ENCODE measurements around the gene ASIC3.

GRCh38 chr7:151017370-151017952, 30.9 kb upstream of the ASIC3 start:
- TF ChIP-seq, protein P1, sequence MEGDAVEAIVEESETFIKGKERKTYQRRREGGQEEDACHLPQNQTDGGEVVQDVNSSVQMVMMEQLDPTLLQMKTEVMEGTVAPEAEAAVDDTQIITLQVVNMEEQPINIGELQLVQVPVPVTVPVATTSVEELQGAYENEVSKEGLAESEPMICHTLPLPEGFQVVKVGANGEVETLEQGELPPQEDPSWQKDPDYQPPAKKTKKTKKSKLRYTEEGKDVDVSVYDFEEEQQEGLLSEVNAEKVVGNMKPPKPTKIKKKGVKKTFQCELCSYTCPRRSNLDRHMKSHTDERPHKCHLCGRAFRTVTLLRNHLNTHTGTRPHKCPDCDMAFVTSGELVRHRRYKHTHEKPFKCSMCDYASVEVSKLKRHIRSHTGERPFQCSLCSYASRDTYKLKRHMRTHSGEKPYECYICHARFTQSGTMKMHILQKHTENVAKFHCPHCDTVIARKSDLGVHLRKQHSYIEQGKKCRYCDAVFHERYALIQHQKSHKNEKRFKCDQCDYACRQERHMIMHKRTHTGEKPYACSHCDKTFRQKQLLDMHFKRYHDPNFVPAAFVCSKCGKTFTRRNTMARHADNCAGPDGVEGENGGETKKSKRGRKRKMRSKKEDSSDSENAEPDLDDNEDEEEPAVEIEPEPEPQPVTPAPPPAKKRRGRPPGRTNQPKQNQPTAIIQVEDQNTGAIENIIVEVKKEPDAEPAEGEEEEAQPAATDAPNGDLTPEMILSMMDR (conservative IDR thresholded peaks at IDR 0.05) = no peak
- no peak for TF ChIP-seq ZFX (IDR thresholded peaks at IDR 0.05)
